Liver (tissue), 3 donors: ENCODE results near the gene NR4A2.

Experiments used
- FOXA1 ChIP-seq: IDR thresholded peaks from 2 replicates; pipeline ENCODE4 v1.6.1; 2016; ENCODE audit warnings: antibody characterized with exemption
- RAD21 ChIP-seq, 2 donors: IDR thresholded peaks; 2 replicates each; pipeline ENCODE4 v1.6.1; 2016; ENCODE audit warnings: antibody characterized with exemption in 2 of 2, mild to moderate bottlenecking in 2 of 2
- SP1 ChIP-seq: IDR thresholded peaks from 2 replicates; pipeline ENCODE4 v1.6.1; 2018; ENCODE audit warnings: antibody characterized with exemption, mild to moderate bottlenecking
- YY1 ChIP-seq: IDR thresholded peaks from 2 replicates; pipeline ENCODE4 v1.6.1; 2016; ENCODE audit warnings: antibody characterized with exemption, mild to moderate bottlenecking
- TF ChIP-seq, protein P1 (sequence below): fragments of 150-350 bp; IDR thresholded peaks from 2 replicates; pipeline ENCODE4 v1.5.1; 2017; ENCODE audit warnings: improper control_type of control experiment, low read depth, low read length; ENCODE audit not compliant: missing input control
- TF ChIP-seq, protein P2 (sequence below): IDR thresholded peaks from 2 replicates; pipeline ENCODE4 v1.6.1; 2016; ENCODE audit warnings: antibody characterized with exemption
- donor health status: healthy.
- donor health status: healthy.

GRCh38 chr2:156310773-156311172, 21.7 kb downstream of the NR4A2 start:
- TF ChIP-seq RAD21 (IDR thresholded peaks at IDR 0.05) (no peak), YY1 (no peak), FOXA1 (no peak), SP1 (no peak)
- TF ChIP-seq, protein P1, sequence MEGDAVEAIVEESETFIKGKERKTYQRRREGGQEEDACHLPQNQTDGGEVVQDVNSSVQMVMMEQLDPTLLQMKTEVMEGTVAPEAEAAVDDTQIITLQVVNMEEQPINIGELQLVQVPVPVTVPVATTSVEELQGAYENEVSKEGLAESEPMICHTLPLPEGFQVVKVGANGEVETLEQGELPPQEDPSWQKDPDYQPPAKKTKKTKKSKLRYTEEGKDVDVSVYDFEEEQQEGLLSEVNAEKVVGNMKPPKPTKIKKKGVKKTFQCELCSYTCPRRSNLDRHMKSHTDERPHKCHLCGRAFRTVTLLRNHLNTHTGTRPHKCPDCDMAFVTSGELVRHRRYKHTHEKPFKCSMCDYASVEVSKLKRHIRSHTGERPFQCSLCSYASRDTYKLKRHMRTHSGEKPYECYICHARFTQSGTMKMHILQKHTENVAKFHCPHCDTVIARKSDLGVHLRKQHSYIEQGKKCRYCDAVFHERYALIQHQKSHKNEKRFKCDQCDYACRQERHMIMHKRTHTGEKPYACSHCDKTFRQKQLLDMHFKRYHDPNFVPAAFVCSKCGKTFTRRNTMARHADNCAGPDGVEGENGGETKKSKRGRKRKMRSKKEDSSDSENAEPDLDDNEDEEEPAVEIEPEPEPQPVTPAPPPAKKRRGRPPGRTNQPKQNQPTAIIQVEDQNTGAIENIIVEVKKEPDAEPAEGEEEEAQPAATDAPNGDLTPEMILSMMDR, result no peak
- TF ChIP-seq, protein P2, sequence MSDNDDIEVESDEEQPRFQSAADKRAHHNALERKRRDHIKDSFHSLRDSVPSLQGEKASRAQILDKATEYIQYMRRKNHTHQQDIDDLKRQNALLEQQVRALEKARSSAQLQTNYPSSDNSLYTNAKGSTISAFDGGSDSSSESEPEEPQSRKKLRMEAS, result no peak
